ENCODE results near the gene TACC2. TPM values are rescaled to one million over a fixed set of nuclear protein-coding genes. Genes with fewer than 3 reads are reported as not detected.
"Not testable (repeated sequence)": the region's sequence is repeated elsewhere in the genome, so short reads cannot be mapped to it uniquely, and the experiment has no call there.

The TACC2 gene
- total RNA-seq, 2 donors from 2014 or later: 247 to 286 TPM

GRCh38 chr10:122099562-122099961 is 110.6 kb downstream of the TACC2 start:
- no peaks in the 10 kb centered on the region for H3K27me3 ChIP-seq
- TF ChIP-seq CTCF (IDR thresholded peaks at IDR 0.05): no peak
- H3K27ac ChIP-seq: peak overlapping the region in 1 of 2 donors; percentile 48
- peaks cover 4% of the 10 kb centered on the region for H3K36me3 ChIP-seq
- H3K4me3 ChIP-seq: no peak overlapping the region
- DNase-seq (ENCODE audit: low spot score): no peak
- H3K9me3 ChIP-seq: no peaks in the 10 kb centered on the region
- peaks cover 0 to 17% of the 10 kb centered on the region in 2 donors for H3K4me1 ChIP-seq

- TF ChIP-seq CTCF (IDR thresholded peaks at IDR 0.05): no peak
- no peak for DNase-seq (ENCODE audit: low spot score)
- Histone ChIP-seq H3K9me3 (no peaks in the 10 kb centered on the region), H3K36me3 (peaks cover 4% of the 10 kb centered on the region), H3K4me1 (peaks cover 0 to 17% of the 10 kb centered on the region in 2 donors), H3K27ac (peak overlapping the region in 1 of 2 donors; percentile 1), H3K4me3 (no peak overlapping the region), H3K27me3 (no peaks in the 10 kb centered on the region)
Observed at GRCh38 chr10:122102146-122102868, 113.3 kb downstream of the TACC2 start.

DNA sequence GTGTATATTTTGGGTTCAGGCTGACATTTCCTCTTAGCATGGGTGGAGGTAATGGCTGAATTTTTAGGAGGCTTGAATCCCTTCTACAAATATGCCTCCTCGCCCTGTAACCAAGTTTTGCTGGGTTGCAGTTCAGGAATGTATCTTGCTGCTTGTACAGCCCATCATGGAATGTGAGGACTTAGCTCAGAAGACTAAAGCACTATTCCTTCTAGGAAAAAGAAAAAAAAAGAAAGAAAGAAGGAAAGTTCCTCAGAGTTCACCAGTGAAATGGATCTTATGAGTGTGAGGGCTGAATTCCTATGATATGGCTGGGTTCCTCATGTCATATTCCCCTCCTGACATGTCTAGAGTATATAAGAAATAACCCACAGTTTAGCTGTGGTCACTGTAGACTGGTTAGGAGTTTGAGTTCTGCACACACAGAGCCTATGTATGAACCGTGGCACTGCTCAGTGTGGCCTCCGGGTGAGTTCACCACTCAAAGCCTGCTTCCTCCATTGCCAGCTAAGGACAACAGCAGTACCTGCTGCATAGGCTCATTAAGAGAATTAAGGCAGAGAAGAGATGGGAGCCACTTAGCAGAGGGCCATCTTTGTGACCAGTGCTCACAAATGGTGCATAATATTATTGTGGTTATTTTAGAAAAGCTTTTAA is 114.0 kb downstream of the TACC2 start:
- H3K27ac ChIP-seq: no peak overlapping the region
- H3K4me3 ChIP-seq: no peak overlapping the region

GRCh38 chr10:122103592-122103991 is 114.6 kb downstream of the TACC2 start:
- DNase-seq (ENCODE audit: low spot score): no peak
- Histone ChIP-seq H3K36me3 (peaks cover 4% of the 10 kb centered on the region), H3K4me3 (no peak overlapping the region), H3K9me3 (no peaks in the 10 kb centered on the region), H3K4me1 (peaks cover 0 to 17% of the 10 kb centered on the region in 2 donors), H3K27ac (no peak overlapping the region), H3K27me3 (no peaks in the 10 kb centered on the region)
- no peak for TF ChIP-seq CTCF (IDR thresholded peaks at IDR 0.05)

More for the DNA sequence above, 114.0 kb downstream of the TACC2 start:
- Histone ChIP-seq H3K27me3 (no peaks in the 10 kb centered on the region), H3K9me3 (no peaks in the 10 kb centered on the region), H3K4me1 (peaks cover 0 to 17% of the 10 kb centered on the region in 2 donors), H3K36me3 (peaks cover 4% of the 10 kb centered on the region)
- DNase-seq (ENCODE audit: low spot score): no peak
- TF ChIP-seq CTCF (IDR thresholded peaks at IDR 0.05): no peak

DNA sequence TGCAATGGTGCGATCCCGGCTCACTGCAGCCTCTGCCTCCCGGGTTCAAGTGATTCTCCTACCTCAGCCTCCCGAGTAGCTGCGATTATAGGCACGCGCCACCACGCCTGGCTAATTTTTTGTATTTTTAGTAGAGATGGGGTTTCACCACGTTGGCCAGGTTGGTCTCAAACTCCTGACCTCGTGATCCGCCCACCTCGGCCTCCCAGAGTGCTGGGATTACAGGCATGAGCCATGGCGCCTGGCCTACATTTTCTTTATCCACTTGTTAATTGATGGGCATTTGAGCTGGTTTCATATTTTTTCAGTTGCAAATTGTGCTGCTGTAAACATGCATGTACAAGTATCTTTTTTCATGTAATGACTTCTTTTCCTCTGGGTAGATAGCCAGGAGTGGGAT is 119.8 kb downstream of the TACC2 start:
- H3K27ac ChIP-seq; H3K4me1 ChIP-seq; H3K4me3 ChIP-seq; H3K36me3 ChIP-seq; H3K27me3 ChIP-seq; DNase-seq (ENCODE audit: low spot score); H3K9me3 ChIP-seq: not testable (repeated sequence)

- DNase-seq (ENCODE audit: low spot score): no peak
- peak overlapping the region; percentile 99 to 100 for H3K27ac ChIP-seq
- H3K4me3 ChIP-seq: peak overlapping the region; percentile 70 to 73
- no peaks in the 10 kb centered on the region for H3K27me3 ChIP-seq
- TF ChIP-seq CTCF (IDR thresholded peaks at IDR 0.05): no peak
- H3K9me3 ChIP-seq: no peaks in the 10 kb centered on the region
- H3K4me1 ChIP-seq: peaks cover 0 to 43% of the 10 kb centered on the region in 2 donors
- no peaks in the 10 kb centered on the region for H3K36me3 ChIP-seq
Observed at GRCh38 chr10:122112021-122112616, 123.2 kb downstream of the TACC2 start.
